H9 (cell line): ENCODE data around the gene SIPA1. TPM values are rescaled to one million over a fixed set of nuclear protein-coding genes. Genes with fewer than 3 reads are reported as not detected.

ENCODE experiments used
- DNase-seq: peaks from one replicate; pipeline ENCODE4 v3.0.0-alpha.2; 2017
- H2AFZ ChIP-seq: one replicate; pipeline ENCODE4 v1.6.1; 2013; ENCODE audit warnings: mild to moderate bottlenecking, low read length, control low read depth, moderate library complexity
- H2AK5ac ChIP-seq: 2 replicates; pipeline ENCODE4 v1.6.1; 2013; ENCODE audit warnings: low read length, control low read depth, mixed read lengths; ENCODE audit not compliant: insufficient read length
- H2BK120ac ChIP-seq: one replicate; pipeline ENCODE4 v1.6.1; 2013; ENCODE audit warnings: low read depth, mild to moderate bottlenecking, low read length, control low read depth, inconsistent platforms; ENCODE audit not compliant: poor library complexity, severe bottlenecking
- H2BK12ac ChIP-seq: 2 replicates; pipeline ENCODE4 v1.6.1; 2013; ENCODE audit warnings: low read length, control low read depth, mixed read lengths, low read depth; ENCODE audit not compliant: insufficient read length
- H2BK15ac ChIP-seq: 2 replicates; pipeline ENCODE4 v1.6.1; 2013; ENCODE audit warnings: low read depth, low read length, control low read depth
- H2BK20ac ChIP-seq: one replicate; pipeline ENCODE4 v1.6.1; 2013; ENCODE audit warnings: low read depth, mild to moderate bottlenecking, low read length, control low read depth, inconsistent platforms; ENCODE audit not compliant: poor library complexity, severe bottlenecking
- H2BK5ac ChIP-seq: 2 replicates; pipeline ENCODE4 v1.6.1; 2013; ENCODE audit warnings: low read length, control low read depth, mixed read lengths; ENCODE audit not compliant: insufficient read length
- H3K14ac ChIP-seq: 2 replicates; pipeline ENCODE4 v1.6.1; 2013; ENCODE audit warnings: low read length, control low read depth; ENCODE audit not compliant: insufficient read depth
- H3K18ac ChIP-seq: 2 replicates; pipeline ENCODE4 v1.6.1; 2013; ENCODE audit warnings: low read depth, mild to moderate bottlenecking, mixed read lengths, low read length, control low read depth; ENCODE audit not compliant: insufficient read length
- H3K23ac ChIP-seq: 2 replicates; pipeline ENCODE4 v1.6.1; 2013; ENCODE audit warnings: low read length, control low read depth, mixed read lengths, low read depth; ENCODE audit not compliant: insufficient read length
- H3K23me2 ChIP-seq: 2 replicates; pipeline ENCODE4 v1.6.1; 2013; ENCODE audit warnings: low read depth, mild to moderate bottlenecking, mixed read lengths, low read length, control low read depth; ENCODE audit not compliant: insufficient read length, poor library complexity, severe bottlenecking
- H3K27ac ChIP-seq: 2 replicates; pipeline ENCODE4 v1.5.1; 2013; ENCODE audit warnings: low read length, control low read depth, mixed read lengths, low read depth; ENCODE audit not compliant: insufficient read length
- H3K27me3 ChIP-seq: 2 replicates; pipeline ENCODE4 v1.6.1; 2013; ENCODE audit warnings: low read length, control low read depth, inconsistent platforms; ENCODE audit not compliant: insufficient read depth
- H3K4ac ChIP-seq: 2 replicates; pipeline ENCODE4 v1.6.1; 2013; ENCODE audit warnings: low read depth, mild to moderate bottlenecking, control low read depth, inconsistent platforms, low read length, moderate library complexity
- H3K4me1 ChIP-seq: 2 replicates; pipeline ENCODE4 v1.6.1; 2013; ENCODE audit warnings: low read length, control low read depth, inconsistent platforms; ENCODE audit not compliant: insufficient read depth
- H3K4me2 ChIP-seq: 2 replicates; pipeline ENCODE4 v1.6.1; 2013; ENCODE audit warnings: low read length, control low read depth, mixed read lengths; ENCODE audit not compliant: insufficient read length, insufficient read depth
- H3K56ac ChIP-seq: 2 replicates; pipeline ENCODE4 v1.6.1; 2013; ENCODE audit warnings: low read depth, mild to moderate bottlenecking, mixed read lengths, low read length, control low read depth; ENCODE audit not compliant: insufficient read length
- H3K79me1 ChIP-seq: 2 replicates; pipeline ENCODE4 v1.6.1; 2013; ENCODE audit warnings: low read depth, mild to moderate bottlenecking, moderate library complexity, low read length, control low read depth, inconsistent platforms; ENCODE audit not compliant: insufficient read depth, poor library complexity, severe bottlenecking
- H3K79me2 ChIP-seq: 2 replicates; pipeline ENCODE4 v1.6.1; 2013; ENCODE audit warnings: low read length, control low read depth, inconsistent platforms; ENCODE audit not compliant: insufficient read depth
- H3K9ac ChIP-seq: 2 replicates; pipeline ENCODE4 v1.6.1; 2013; ENCODE audit warnings: low read length, control low read depth, mixed read lengths; ENCODE audit not compliant: insufficient read length; ENCODE audit errors: extremely low read depth
- H3K9me3 ChIP-seq: one replicate; pipeline ENCODE4 v1.6.1; 2013; ENCODE audit warnings: low read depth, low read length, inconsistent platforms; ENCODE audit not compliant: control insufficient read depth
- H3T11ph ChIP-seq: one replicate; pipeline ENCODE4 v1.6.1; 2013; ENCODE audit warnings: mild to moderate bottlenecking, low read length, control low read depth, inconsistent platforms
- H4K20me1 ChIP-seq: one replicate; pipeline ENCODE4 v1.6.1; 2013; ENCODE audit not compliant: control insufficient read depth, insufficient read length, insufficient read depth
- H4K5ac ChIP-seq: 2 replicates; pipeline ENCODE4 v1.6.1; 2013; ENCODE audit warnings: low read depth, mild to moderate bottlenecking, mixed read lengths, low read length, control low read depth; ENCODE audit not compliant: insufficient read length
- H4K8ac ChIP-seq: replicated peaks from 2 replicates; pipeline ENCODE4 v1.6.1; 2013; ENCODE audit warnings: low read length, control low read depth, mixed read lengths, low read depth; ENCODE audit not compliant: insufficient read length
- H4K91ac ChIP-seq: 2 replicates; pipeline ENCODE4 v1.6.1; 2013; ENCODE audit warnings: low read depth, mild to moderate bottlenecking, moderate library complexity, mixed read lengths, low read length, control low read depth; ENCODE audit not compliant: insufficient read length
- H3K27ac Mint-ChIP-seq, 3 experiments: 2 replicates in 2 of 3; 3 replicates in 1 of 3; pipeline ENCODE4 v1.8.0; 2020 to 2021; ENCODE audit warnings: mixed read lengths in 3 of 3, mild to moderate bottlenecking in 1 of 3, moderate library complexity in 1 of 3
- H3K27me3 Mint-ChIP-seq: 2 replicates; pipeline ENCODE4 v1.8.0; 2021; ENCODE audit warnings: low read depth, mild to moderate bottlenecking, moderate library complexity, mixed read lengths
- H3K36me3 Mint-ChIP-seq, 3 experiments: 2 replicates in 2 of 3; 3 replicates in 1 of 3; pipeline ENCODE4 v1.8.0; 2020 to 2021; ENCODE audit warnings: low read depth in 3 of 3, mixed read lengths in 3 of 3; ENCODE audit not compliant: insufficient read depth in 1 of 3
- H3K4me1 Mint-ChIP-seq, 2 experiments: 2 replicates each; pipeline ENCODE4 v1.8.0; 2020; ENCODE audit warnings: mixed read lengths in 2 of 2
- H3K4me3 Mint-ChIP-seq, 2 experiments: 2 replicates in 1 of 2; 3 replicates in 1 of 2; pipeline ENCODE4 v1.8.0; 2020 to 2021; ENCODE audit warnings: mild to moderate bottlenecking in 2 of 2, mixed read lengths in 2 of 2, moderate library complexity in 1 of 2
- H3K9me3 Mint-ChIP-seq, 2 experiments: 2 replicates in 1 of 2; 3 replicates in 1 of 2; pipeline ENCODE4 v1.8.0; 2020; ENCODE audit warnings: mild to moderate bottlenecking in 2 of 2, mixed read lengths in 2 of 2, moderate library complexity in 1 of 2
- WGBS: extraction: QIAGEN DNeasy Blood & Tissue Kit; methylation state at CpG from one replicate; pipeline ENCODE4 v1.1.7; 2013; ENCODE audit warnings: missing lambda C conversion rate, low lambda C conversion rate, mixed read lengths; ENCODE audit not compliant: insufficient read length; ENCODE audit errors: extremely low coverage; 5-methylcytosine and 5-hydroxymethylcytosine counted together
- total RNA-seq: library from RNA; stranded (reverse); gene quantifications from 2 replicates; pipeline ENCODE4 v1.2.1, GENCODE V29; 2021
- TF ChIP-seq, protein P1 (sequence below): fragments of 200-600 bp; sonication (generic); conservative IDR thresholded peaks from 3 replicates; pipeline ENCODE4 v1.8.0; 2021; ENCODE audit warnings: antibody characterized with exemption, mild to moderate bottlenecking

SIPA1 gene
- total RNA-seq, 1 experiment from 2014 or later = 32.0 TPM

DNA sequence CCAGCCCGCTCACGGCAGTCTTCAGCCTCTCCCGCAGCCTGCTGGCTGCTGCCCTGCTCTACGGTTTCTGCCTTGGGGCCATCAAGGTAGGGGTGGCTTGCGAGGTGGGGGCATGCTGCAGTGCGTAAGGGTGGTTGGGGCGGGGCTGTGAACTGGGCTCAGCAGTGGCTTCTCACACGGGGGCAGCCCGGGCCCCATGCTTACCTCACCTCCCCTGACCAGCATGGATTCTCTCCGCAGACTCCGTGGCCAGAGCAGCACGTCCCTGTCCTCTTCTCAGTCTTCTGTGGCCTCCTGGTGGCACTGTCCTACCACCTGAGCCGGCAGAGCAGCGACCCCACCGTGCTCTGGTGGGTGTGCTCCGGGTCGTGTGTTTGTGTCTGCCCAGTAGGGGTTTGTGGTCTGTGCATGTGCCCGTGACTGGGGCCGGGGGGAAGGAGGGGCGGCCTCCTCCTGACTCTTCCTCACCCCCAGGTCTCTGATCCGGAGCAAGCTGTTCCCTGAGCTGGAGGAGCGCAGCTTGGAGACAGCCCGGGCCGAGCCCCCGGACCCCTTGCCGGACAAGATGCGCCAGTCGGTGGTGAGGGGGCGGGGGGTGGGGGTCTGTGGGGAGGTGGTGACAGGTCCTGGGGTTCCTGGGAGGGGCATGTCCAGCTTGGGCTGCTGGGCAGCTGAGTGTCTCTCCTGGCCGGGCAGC, 12.8 kb upstream of the SIPA1 start:
- DNase-seq = no peak
- no peak overlapping the region for H3K4me3 Mint-ChIP-seq
- no peak overlapping the region for H3K23ac ChIP-seq

More for the DNA sequence above, 12.8 kb upstream of the SIPA1 start:
- Histone ChIP-seq H3K4me1 (no peaks in the 10 kb centered on the region), H3K27me3 (no peaks in the 10 kb centered on the region), H3K4ac (no peak overlapping the region), H3K23me2 (no peaks in the 10 kb centered on the region), H2BK5ac (no peak overlapping the region), H2BK120ac (no peak overlapping the region), H2AK5ac (no peak overlapping the region), H3K79me2 (no peaks in the 10 kb centered on the region), H3K9me3 (no peaks in the 10 kb centered on the region), H3K18ac (no peak overlapping the region), H3K9ac (no peak overlapping the region), H2BK12ac (no peak overlapping the region), H4K91ac (no peak overlapping the region), H3K27ac (no peak overlapping the region), H4K5ac (no peak overlapping the region), H2BK15ac (no peak overlapping the region), H3K4me2 (no peak overlapping the region), H3K79me1 (no peaks in the 10 kb centered on the region), H3T11ph (no peak overlapping the region), H2AFZ (no peak overlapping the region), H3K14ac (no peak overlapping the region), H4K8ac (no peak overlapping the region), H3K56ac (no peak overlapping the region), H2BK20ac (no peak overlapping the region), H4K20me1 (no peaks in the 10 kb centered on the region)
- Mint-ChIP-seq H3K4me1 (no peaks in the 10 kb centered on the region), H3K27ac (peak overlapping the region in 2 of 3 experiments; percentile 16 to 19; a peak in 2 of 7 replicates), H3K9me3 (no peaks in the 10 kb centered on the region), H3K27me3 (no peaks in the 10 kb centered on the region), H3K36me3 (peaks cover 19 to 75% (median 68%) of the 10 kb centered on the region in 3 experiments; a peak in 6 of 7 replicates)
- WGBS = no CpG with 5 or more reads among the region's 30 CpGs
- TF ChIP-seq, protein P1, sequence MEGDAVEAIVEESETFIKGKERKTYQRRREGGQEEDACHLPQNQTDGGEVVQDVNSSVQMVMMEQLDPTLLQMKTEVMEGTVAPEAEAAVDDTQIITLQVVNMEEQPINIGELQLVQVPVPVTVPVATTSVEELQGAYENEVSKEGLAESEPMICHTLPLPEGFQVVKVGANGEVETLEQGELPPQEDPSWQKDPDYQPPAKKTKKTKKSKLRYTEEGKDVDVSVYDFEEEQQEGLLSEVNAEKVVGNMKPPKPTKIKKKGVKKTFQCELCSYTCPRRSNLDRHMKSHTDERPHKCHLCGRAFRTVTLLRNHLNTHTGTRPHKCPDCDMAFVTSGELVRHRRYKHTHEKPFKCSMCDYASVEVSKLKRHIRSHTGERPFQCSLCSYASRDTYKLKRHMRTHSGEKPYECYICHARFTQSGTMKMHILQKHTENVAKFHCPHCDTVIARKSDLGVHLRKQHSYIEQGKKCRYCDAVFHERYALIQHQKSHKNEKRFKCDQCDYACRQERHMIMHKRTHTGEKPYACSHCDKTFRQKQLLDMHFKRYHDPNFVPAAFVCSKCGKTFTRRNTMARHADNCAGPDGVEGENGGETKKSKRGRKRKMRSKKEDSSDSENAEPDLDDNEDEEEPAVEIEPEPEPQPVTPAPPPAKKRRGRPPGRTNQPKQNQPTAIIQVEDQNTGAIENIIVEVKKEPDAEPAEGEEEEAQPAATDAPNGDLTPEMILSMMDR = no peak
